Activated naive CD4-positive, alpha-beta T cell treated with anti-CD3 and anti-CD28 coated beads, Interleukin-2, amount 10 ng/mL, durations not matched to agents 7 days and 5 days (primary cell): ENCODE results near the gene DNAJB2.

ENCODE experiments used
- CTCF ChIA-PET: fragments of 350-600 bp; sonication (Branson Sonifier 250); formaldehyde crosslinking; loops from one replicate; lab custom pipeline; 2021; ENCODE audit warnings: antibody characterized with exemption; lab: Charles Lee
- DNase-seq: peaks from one replicate; pipeline ENCODE4 v3.0.0-alpha.2; 2020
- H3K27ac Mint-ChIP-seq: one replicate; pipeline ENCODE4 v1.8.0; 2021; ENCODE audit warnings: mild to moderate bottlenecking, moderate library complexity, mixed read lengths
- H3K27me3 Mint-ChIP-seq: one replicate; pipeline ENCODE4 v1.8.0; 2021; ENCODE audit warnings: mild to moderate bottlenecking, mixed read lengths
- H3K36me3 Mint-ChIP-seq: one replicate; pipeline ENCODE4 v1.8.0; 2021; ENCODE audit warnings: mixed read lengths
- H3K4me1 Mint-ChIP-seq: one replicate; pipeline ENCODE4 v1.8.0; 2021; ENCODE audit warnings: mixed read lengths
- H3K4me3 Mint-ChIP-seq: one replicate; pipeline ENCODE4 v1.8.0; 2021; ENCODE audit warnings: mild to moderate bottlenecking, moderate library complexity, mixed read lengths
- H3K9me3 Mint-ChIP-seq: one replicate; pipeline ENCODE4 v1.8.0; 2021; ENCODE audit warnings: mixed read lengths

The DNAJB2 gene

GRCh38 chr2:219279151-219279915 is at the start of gene DNAJB2:
Gene DNAJB2, plus strand, starts transcription at chr2:219279366. Its CDS starts 468 bp downstream, at chr2:219279834.
- H3K27me3 Mint-ChIP-seq, result peaks cover 10% of the 10 kb centered on the region
- peak; percentile 99 for DNase-seq
- peak within 1 kb of the TSS; percentile 92 for H3K4me3 Mint-ChIP-seq
- H3K27ac Mint-ChIP-seq, result peak within 1 kb of the TSS; percentile 98
- CTCF ChIA-PET, result interaction anchor here (0.6 to 14.8 kb wide), 9 partner anchors 16 to 109 kb away, joined by 3 to 267 read pairs (median 5); partner anchors contain the start of genes ANKZF1, ATG9A and TUBA4A
- H3K4me1 Mint-ChIP-seq, result peaks cover 42% of the 10 kb centered on the region
- no peaks in the 10 kb centered on the region for H3K9me3 Mint-ChIP-seq
- H3K36me3 Mint-ChIP-seq, result peaks cover 30% of the 10 kb centered on the region

GRCh38 chr2:219230059-219230540 is 49.1 kb upstream of the DNAJB2 start:
- H3K27ac Mint-ChIP-seq, result peak overlapping the region; percentile 100
- H3K4me1 Mint-ChIP-seq, result peaks cover 57% of the 10 kb centered on the region
- H3K27me3 Mint-ChIP-seq, result no peaks in the 10 kb centered on the region
- CTCF ChIA-PET, result interaction anchor here (0.8 to 2.0 kb wide), 5 partner anchors 15 to 71 kb away, joined by 4 to 12 read pairs (median 5); partner anchors contain the start of genes DNAJB2, GLB1L and STK16
- H3K36me3 Mint-ChIP-seq, result peaks cover 71% of the 10 kb centered on the region
- H3K9me3 Mint-ChIP-seq, result no peaks in the 10 kb centered on the region
- DNase-seq, result peak; percentile 69
- peak overlapping the region; percentile 95 for H3K4me3 Mint-ChIP-seq

GRCh38 chr2:219234331-219234730 is 44.8 kb upstream of the DNAJB2 start:
- peaks cover 36% of the 10 kb centered on the region for H3K4me1 Mint-ChIP-seq
- no peak overlapping the region for H3K4me3 Mint-ChIP-seq
- peaks cover 70% of the 10 kb centered on the region for H3K36me3 Mint-ChIP-seq

GRCh38 chr2:219243291-219243761 is 35.8 kb upstream of the DNAJB2 start:
- Mint-ChIP-seq H3K9me3 (no peaks in the 10 kb centered on the region), H3K27ac (peak overlapping the region; percentile 68), H3K27me3 (no peaks in the 10 kb centered on the region), H3K4me3 (peak overlapping the region; percentile 43), H3K4me1 (peaks cover 54% of the 10 kb centered on the region), H3K36me3 (peaks cover 28% of the 10 kb centered on the region)
- no peak for DNase-seq
- CTCF ChIA-PET, result interaction anchor here (2.8 kb wide), 1 partner anchor 52 kb away, joined by 20 read pairs; no protein-coding TSS in a partner anchor

More at GRCh38 chr2:219234331-219234730, 44.8 kb upstream of the DNAJB2 start:
- no peak overlapping the region for H3K27ac Mint-ChIP-seq
- H3K9me3 Mint-ChIP-seq, result no peaks in the 10 kb centered on the region
- no peak for DNase-seq
- H3K27me3 Mint-ChIP-seq, result no peaks in the 10 kb centered on the region
- CTCF ChIA-PET, result no interaction called here

GRCh38 chr2:219244789-219245147 is 34.4 kb upstream of the DNAJB2 start:
- no peaks in the 10 kb centered on the region for H3K27me3 Mint-ChIP-seq
- no peak for DNase-seq
- no peaks in the 10 kb centered on the region for H3K9me3 Mint-ChIP-seq
- CTCF ChIA-PET, result interaction anchor here (1.0 to 2.8 kb wide), 7 partner anchors 9 to 73 kb away, joined by 3 to 20 read pairs (median 4); partner anchors contain the start of genes TUBA4A and ZFAND2B
- peak overlapping the region; percentile 92 for H3K4me3 Mint-ChIP-seq
- H3K27ac Mint-ChIP-seq, result peak overlapping the region; percentile 95
- peaks cover 68% of the 10 kb centered on the region for H3K4me1 Mint-ChIP-seq
- H3K36me3 Mint-ChIP-seq, result peaks cover 38% of the 10 kb centered on the region

- Mint-ChIP-seq H3K27me3 (no peaks in the 10 kb centered on the region), H3K4me1 (peaks cover 74% of the 10 kb centered on the region), H3K27ac (peak within 1 kb of the TSS; percentile 95), H3K36me3 (peaks cover 43% of the 10 kb centered on the region), H3K4me3 (peak within 1 kb of the TSS; percentile 92), H3K9me3 (no peaks in the 10 kb centered on the region)
- CTCF ChIA-PET, result interaction anchor here (0.5 to 2.8 kb wide), 8 partner anchors 9 to 74 kb away, joined by 3 to 20 read pairs (median 4); partner anchors contain the start of genes TUBA4A and ZFAND2B
- peak; percentile 92 for DNase-seq
Observed at GRCh38 chr2:219245148-219245898, 33.8 kb upstream of the DNAJB2 start, which contains the start of the genes GLB1L and STK16. Gene GLB1L, minus strand, starts transcription at chr2:219245444. Its CDS starts 1,871 bp downstream, at chr2:219243573. Gene STK16, plus strand, starts transcription at chr2:219245479. Its CDS starts 521 bp downstream, at chr2:219246000.

GRCh38 chr2:219245899-219246230 is 33.3 kb upstream of the DNAJB2 start:
- Mint-ChIP-seq H3K27me3 (no peaks in the 10 kb centered on the region), H3K4me3 (peak overlapping the region; percentile 92), H3K4me1 (peaks cover 79% of the 10 kb centered on the region), H3K36me3 (peaks cover 49% of the 10 kb centered on the region), H3K9me3 (no peaks in the 10 kb centered on the region), H3K27ac (peak overlapping the region; percentile 95)
- DNase-seq, result no peak
- CTCF ChIA-PET, result interaction anchor here (1.8 to 2.8 kb wide), 3 partner anchors 40 to 74 kb away, joined by 4 to 20 read pairs (median 6); partner anchors contain the start of gene ZFAND2B

- DNase-seq, result no peak
- Mint-ChIP-seq H3K27ac (peak overlapping the region; percentile 95), H3K9me3 (no peaks in the 10 kb centered on the region), H3K4me3 (peak overlapping the region; percentile 92), H3K27me3 (no peaks in the 10 kb centered on the region), H3K36me3 (peaks cover 56% of the 10 kb centered on the region), H3K4me1 (peaks cover 86% of the 10 kb centered on the region)
- CTCF ChIA-PET, result interaction anchor here (1.8 to 3.9 kb wide), 3 partner anchors 40 to 75 kb away, joined by 4 to 29 read pairs (median 6); partner anchors contain the start of gene ZFAND2B
Observed at GRCh38 chr2:219246559-219246958, 32.6 kb upstream of the DNAJB2 start.

- DNase-seq, result peak; percentile 73
- CTCF ChIA-PET, result interaction anchor here (1.0 to 3.9 kb wide), 8 partner anchors 9 to 76 kb away, joined by 3 to 32 read pairs (median 5); partner anchors contain the start of genes DNAJB2 and ZFAND2B
- Mint-ChIP-seq H3K36me3 (peaks cover 68% of the 10 kb centered on the region), H3K9me3 (no peaks in the 10 kb centered on the region), H3K4me1 (peaks cover 90% of the 10 kb centered on the region), H3K27ac (peak overlapping the region; percentile 95), H3K27me3 (no peaks in the 10 kb centered on the region), H3K4me3 (peak overlapping the region; percentile 92)
Observed at GRCh38 chr2:219247678-219248642, 31.2 kb upstream of the DNAJB2 start.

GRCh38 chr2:219248845-219249202 is 30.3 kb upstream of the DNAJB2 start:
- H3K27me3 Mint-ChIP-seq, result no peaks in the 10 kb centered on the region
- CTCF ChIA-PET, result interaction anchor here (0.8 to 3.9 kb wide), 11 partner anchors 9 to 89 kb away, joined by 3 to 32 read pairs (median 5); partner anchors contain the start of genes ABCB6 and DNAJB2
- H3K4me1 Mint-ChIP-seq, result peaks cover 83% of the 10 kb centered on the region
- peaks cover 70% of the 10 kb centered on the region for H3K36me3 Mint-ChIP-seq
- H3K4me3 Mint-ChIP-seq, result peak overlapping the region; percentile 92
- H3K9me3 Mint-ChIP-seq, result no peaks in the 10 kb centered on the region
- DNase-seq, result no peak
- peak overlapping the region; percentile 95 for H3K27ac Mint-ChIP-seq

- Mint-ChIP-seq H3K36me3 (peaks cover 70% of the 10 kb centered on the region), H3K4me1 (peaks cover 78% of the 10 kb centered on the region), H3K27ac (peak overlapping the region; percentile 95), H3K27me3 (no peaks in the 10 kb centered on the region), H3K9me3 (no peaks in the 10 kb centered on the region), H3K4me3 (peak overlapping the region; percentile 92)
- CTCF ChIA-PET, result interaction anchor here (0.8 to 3.9 kb wide), 12 partner anchors 10 to 90 kb away, joined by 3 to 32 read pairs (median 5); partner anchors contain the start of genes ABCB6 and DNAJB2
- peak; percentile 66 for DNase-seq
Observed at GRCh38 chr2:219249203-219249980, 29.8 kb upstream of the DNAJB2 start.
